Stromal cell of bone marrow (primary cell): ENCODE measurements around the gene MINDY4.

ENCODE experiments used
- DNase-seq: peaks from one replicate; pipeline ENCODE4 v3.0.0-alpha.2; 2012; ENCODE audit warnings: low read depth

MINDY4 gene

DNA sequence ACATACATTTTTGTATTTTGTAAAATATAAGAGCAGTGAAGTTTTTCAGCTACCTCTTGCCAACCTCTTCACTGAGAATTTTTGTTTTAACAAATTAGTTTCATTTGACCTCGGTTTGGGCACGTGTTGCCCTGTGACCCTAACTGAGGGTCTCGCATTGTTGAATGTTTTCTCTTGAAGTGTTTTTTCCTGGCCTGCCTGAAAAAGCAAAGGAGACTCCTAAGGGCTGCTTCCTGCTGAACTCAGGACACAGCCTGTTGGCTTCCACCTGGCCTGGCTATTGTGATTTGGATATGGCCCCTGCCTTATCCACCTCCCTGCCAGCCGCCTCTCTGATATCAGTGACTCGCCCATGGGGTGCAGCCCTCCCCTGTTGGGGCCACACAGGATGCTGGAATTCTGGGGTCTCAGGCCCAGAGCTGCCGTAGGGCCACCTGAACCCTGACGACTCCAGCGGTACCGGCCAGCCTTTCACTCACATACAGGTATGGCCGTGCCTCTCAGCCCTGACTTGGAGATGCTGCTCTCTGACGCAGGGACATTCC, 81.6 kb downstream of the MINDY4 start:
- DNase-seq, result no peak

GRCh38 chr7:30853576-30853975, 82.4 kb downstream of the MINDY4 start:
- no peak for DNase-seq

GRCh38 chr7:30855936-30856335, 84.7 kb downstream of the MINDY4 start:
- DNase-seq, result no peak

DNA sequence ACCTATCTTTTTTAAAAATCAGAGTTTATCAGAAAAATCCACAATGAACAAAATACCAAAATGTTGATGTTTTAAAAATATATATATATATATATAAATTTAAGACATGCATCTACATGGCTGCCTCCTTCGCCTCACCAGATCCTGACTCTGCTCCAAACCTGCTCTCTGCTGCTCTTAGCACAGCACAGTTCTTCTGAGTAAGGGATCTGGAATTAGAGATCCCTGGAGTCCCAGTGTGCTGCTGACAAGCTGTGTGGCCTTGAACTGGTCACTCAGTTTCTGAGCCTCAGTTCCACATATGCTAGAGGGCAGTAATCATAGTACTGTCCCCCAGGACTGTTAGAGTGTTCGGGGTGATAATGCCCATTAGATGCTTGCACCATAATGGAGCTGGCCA, 87.4 kb downstream of the MINDY4 start:
- no peak for DNase-seq

- no peak for DNase-seq
These were observed 88.2 kb downstream of the MINDY4 start for GRCh38 chr7:30859202-30859939.

GRCh38 chr7:30859940-30860496, 88.8 kb downstream of the MINDY4 start:
- DNase-seq, result no peak

GRCh38 chr7:30861612-30862011, 90.4 kb downstream of the MINDY4 start:
- no peak for DNase-seq

DNA sequence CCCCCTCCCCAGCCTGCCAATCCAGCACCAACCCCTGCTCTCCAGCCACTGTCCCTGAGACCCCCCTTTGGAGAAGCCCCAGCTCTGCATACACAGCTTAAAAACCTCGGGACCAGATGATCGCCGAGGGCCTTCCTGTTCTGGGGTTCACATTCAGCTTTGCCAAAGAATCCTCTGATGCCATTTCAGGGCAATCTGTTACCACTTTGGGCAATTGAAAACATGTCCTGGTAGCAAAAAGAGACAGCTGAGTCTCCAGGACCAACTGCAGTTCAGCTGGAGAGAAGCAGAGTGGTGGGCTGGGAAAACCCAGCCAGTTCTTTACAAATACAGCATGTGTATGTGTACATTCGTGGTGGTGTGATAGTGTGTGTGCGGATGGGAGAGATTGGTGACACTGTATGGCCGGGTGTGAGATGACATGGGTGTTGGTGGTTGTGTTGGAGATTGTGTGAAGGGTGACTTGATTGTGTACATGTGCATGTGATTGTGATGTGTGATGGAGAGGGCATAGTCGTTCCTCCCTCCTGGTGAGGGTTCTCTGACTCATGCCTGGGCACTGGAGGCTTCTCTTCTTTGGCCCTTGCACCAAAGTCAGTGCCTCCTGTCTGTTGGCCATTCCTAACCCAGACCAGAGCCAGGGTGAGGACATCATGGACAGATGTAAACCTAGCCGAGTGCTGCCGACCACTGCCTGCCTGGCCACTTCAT, 91.9 kb downstream of the MINDY4 start:
- DNase-seq, result no peak

DNA sequence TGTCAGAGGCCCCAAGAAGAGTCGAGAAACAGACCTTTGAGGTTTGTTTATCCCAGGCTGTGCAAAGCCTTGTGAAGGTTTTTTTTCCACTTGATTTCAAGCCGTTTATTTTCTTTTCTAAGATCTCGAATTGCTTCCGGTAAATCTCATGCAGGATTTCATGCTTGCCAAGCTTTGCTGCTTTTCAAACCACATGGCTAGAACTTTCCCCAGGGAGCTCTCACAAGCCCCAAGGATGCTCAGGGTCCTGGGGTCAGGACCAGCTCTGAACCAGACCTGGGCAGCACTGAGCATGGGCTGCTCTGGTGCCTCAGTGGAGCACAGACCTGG, 92.5 kb downstream of the MINDY4 start:
- peak; percentile 33 for DNase-seq

DNA sequence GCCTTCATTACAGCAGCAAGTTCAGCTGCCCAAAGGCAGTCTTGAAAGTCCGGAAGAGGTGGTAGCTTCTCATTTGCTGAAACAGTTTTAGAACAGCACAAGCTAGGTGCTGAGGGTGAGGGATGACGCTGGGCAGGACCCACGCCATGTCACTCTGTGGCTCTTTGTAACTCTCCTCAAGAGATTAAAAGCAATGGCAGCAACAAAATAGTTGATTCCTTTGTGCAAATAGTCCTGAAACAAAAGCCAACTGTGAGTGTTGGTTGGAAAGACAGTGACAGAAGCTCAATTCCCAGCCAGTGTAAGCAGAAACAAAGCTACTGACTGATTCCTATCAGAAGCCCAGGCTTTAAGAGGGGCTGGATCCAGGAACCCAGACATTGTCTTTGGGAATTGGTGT, 92.9 kb downstream of the MINDY4 start:
- DNase-seq, result no peak

DNA sequence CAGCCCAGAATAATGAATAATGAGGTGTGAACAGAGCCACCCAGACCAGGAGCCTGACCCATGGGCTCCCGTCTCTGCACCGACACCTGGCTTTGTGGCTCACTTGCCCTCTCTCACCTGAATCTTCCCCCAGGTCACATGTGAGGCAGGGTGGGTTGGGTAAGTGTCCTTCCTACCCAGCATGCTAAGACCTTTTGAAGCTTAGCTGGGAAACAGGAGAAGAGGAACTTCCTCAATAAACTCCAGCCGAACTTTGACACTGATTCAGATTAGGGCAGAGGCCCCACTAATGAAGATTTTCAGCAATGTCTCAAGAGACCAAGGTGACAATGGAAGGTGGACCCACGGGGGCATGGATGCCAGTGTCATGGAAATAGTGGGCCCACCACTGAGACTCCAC, 93.9 kb downstream of the MINDY4 start:
- no peak for DNase-seq

DNA sequence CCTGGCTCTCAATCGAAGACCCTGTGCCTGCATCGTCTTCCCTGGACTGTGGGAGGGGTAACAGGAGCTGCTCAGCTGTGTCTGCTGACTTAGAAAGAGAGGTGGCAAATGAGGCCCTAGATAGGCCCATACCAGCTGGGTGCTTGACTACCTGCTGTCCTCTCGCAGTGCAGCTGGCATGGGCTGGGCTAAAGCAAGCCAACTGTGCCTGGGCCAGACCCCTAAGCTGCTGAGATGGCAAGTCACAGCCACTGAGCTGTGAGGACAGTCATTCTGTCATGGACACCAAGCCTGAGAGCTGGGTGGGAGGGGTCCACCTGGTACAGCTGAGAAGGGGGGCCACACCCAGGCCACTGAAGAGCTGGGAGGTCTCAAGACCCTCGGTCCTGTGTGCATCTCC, 94.6 kb downstream of the MINDY4 start:
- DNase-seq, result no peak

- no peak for DNase-seq
These were observed 95.7 kb downstream of the MINDY4 start for GRCh38 chr7:30866939-30867338.

DNA sequence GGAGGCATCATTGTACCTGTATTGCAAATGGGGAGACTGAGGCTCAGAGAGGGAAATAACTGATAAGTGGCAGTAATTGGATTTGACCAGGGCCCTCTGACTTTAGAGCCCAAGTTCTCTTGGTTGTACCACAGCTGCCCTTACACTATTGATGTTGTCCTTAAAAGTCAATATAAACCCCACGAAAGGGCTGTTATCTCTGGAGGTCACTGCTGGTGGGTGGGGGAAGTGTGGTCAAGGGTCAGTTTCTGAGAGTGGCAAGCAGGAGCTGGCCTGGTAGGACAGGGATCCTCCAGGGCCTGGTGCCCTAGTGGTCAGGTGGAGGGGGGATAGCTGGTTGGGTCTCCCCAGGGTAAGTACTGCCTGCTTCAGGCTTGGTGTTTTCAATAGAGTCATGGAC, 96.3 kb downstream of the MINDY4 start:
- no peak for DNase-seq

DNA sequence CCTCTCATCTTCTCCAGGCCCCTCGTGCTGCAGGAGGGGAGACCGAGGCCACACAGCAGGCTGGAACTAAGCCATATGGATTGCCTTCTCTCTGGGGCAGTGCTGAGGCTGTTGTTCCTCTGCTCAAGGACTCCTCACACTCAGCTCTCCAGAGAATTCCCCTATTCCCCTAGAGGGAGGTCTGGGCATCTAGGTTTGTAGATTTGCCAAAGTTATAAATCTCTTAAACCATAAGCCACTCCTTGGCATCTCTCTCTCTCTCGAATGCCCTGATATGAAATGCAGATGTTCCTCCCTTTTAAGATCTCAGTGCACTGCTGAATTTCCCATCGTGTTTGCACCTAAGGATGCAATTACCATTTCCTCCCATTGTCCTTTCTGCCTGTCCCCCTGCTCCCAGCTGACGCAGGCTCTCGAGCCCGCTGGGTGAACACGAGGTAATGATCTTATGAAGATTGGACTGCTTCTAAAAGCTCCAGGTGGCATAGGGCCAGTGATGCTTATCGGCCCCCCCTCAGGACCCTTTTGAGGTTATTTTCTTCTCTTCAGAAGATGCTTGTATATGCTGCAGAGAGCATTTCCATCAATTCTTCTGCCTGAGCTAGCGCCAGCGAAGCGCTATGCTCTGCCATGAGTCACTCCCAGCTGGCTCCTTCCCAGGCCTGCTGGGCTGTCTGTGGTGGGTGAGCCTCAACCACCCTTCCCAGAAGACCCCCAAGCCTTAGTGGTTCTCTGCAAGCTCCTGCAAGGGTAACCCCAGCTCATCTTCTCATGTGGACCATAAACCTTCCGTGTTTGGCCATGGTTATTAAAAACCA, 98.8 kb downstream of the MINDY4 start:
- DNase-seq, result no peak

DNA sequence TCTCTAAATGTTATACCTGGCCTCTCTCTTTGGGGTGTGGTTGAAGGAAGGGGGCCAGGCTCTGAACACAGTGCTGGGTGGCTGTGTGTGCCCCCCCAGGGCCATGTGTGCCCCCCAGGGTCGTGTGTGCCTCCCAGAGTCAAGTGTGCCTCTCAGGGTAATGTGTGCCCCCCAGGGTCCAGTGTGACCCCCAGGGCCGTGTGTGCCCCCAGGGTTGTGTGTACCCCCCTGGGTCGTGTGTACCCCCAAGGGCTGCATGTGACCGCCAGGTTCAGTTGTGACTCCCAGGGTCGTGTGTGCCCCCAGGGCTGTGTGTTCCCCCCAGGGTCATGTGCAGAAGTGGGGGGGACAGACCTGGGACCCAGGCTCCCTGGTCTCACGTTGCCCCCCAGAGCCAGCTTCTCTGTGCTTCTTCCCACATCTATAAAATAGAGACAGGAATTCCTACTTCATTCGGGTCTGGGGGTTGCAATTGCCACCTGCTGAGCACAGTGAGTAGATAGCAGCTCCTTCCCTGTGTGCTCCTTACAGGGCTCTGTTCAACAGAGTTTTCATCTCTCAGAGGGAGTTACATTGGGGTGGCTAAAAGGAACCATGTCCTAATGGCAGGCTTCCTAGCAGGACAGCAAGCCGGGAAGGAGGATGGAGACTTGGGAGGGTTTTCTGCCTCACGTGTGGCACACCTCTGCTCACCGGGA, 99.8 kb downstream of the MINDY4 start:
- no peak for DNase-seq

DNA sequence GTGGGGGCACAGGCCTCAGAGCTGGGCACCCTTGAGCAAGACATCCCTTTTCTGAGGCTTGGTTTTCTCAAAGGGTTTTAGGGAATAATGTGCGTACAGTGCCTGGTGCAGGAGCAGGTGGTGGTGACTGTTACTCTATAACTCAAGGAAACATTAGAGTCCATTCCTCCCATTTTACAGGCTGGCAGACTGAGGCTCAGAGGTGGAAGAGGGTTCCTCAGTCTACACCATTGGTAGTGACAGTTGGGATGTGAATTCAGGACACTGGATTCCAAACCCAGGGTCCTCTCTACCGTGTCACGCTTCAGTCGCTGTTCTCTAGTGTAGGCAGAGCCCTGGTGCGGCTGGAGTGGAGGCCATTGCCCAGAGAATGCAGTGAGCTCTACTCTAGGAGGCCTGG, 100.4 kb downstream of the MINDY4 start:
- no peak for DNase-seq

GRCh38 chr7:30873207-30873606, 102.0 kb downstream of the MINDY4 start:
- DNase-seq, result no peak

DNA sequence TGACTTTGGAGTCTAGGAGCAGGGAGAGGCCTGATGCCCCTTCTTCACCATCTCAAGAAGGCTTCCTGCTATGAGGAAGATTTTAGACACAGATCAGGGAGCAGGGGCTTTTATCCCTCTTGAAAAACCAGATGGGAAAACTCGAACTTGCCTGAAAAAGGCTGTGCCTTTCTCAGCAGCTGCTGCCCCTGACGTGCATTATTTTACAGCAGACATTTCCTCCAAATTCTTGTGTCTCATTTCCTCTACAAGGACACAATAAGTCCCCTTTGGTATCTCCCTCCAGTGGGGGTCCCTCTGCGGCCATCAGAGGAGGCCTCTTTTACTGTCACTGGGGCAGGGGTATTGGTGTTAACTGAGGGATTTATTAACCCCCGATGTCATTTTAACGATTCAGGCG, 102.4 kb downstream of the MINDY4 start:
- no peak for DNase-seq

DNA sequence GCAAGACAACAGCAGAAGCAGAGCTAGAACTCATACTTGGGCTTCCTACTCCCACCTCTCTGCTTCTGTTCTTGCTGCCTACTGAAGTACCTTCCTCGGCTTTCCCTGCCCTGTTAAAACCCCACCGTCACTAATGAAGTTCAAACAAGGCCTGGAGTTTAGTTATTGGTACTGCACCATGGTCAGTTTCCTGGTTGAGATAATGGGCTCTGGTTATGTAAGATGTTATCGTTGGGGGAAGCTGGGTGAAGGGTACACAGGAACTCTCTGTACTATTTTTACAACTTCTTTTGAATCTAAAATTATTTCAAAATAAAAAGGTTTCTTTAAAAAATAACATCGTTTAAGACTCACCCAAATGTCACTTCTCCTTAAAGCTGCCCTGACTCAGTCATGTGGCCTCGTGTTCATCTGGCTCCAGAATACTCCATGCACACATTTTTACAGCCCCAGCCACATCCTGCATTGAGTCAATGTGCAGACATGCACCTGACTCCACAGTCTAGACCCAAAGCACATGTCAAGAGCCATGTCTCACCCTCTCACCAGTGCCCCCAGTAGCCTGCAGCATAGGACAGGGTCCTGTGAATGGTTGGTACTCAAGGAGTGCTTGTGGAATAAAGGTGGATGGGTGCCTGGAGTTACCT, 103.6 kb downstream of the MINDY4 start:
- no peak for DNase-seq

GRCh38 chr7:30877015-30877769, 106.0 kb downstream of the MINDY4 start:
- no peak for DNase-seq
